GM12872 (cell line): ENCODE results near the gene WSCD2.

Experiments used
- CTCF ChIP-seq: IDR thresholded peaks from 3 replicates; pipeline ENCODE4 v1.5.1; 2011; ENCODE audit warnings: low read depth, mild to moderate bottlenecking, low read length, moderate library complexity; ENCODE audit not compliant: insufficient read depth

Gene WSCD2

GRCh38 chr12:108131657-108132126, 2.6 kb downstream of the WSCD2 start:
- no peak for TF ChIP-seq CTCF

- TF ChIP-seq CTCF: no peak
Measured at GRCh38 chr12:108133482-108133881, 4.4 kb downstream of the WSCD2 start.

- TF ChIP-seq CTCF: no peak
Measured at GRCh38 chr12:108134744-108135143, 5.7 kb downstream of the WSCD2 start.

GRCh38 chr12:108135627-108136026, 6.5 kb downstream of the WSCD2 start:
- TF ChIP-seq CTCF: no peak

- TF ChIP-seq CTCF: no peak
Measured at GRCh38 chr12:108136697-108137096, 7.6 kb downstream of the WSCD2 start.

- no peak for TF ChIP-seq CTCF
Measured at GRCh38 chr12:108139454-108139853, 10.4 kb downstream of the WSCD2 start.

- no peak for TF ChIP-seq CTCF
Measured at GRCh38 chr12:108140501-108140900, 11.4 kb downstream of the WSCD2 start.
